Panc1 (cell line): Measurements from ENCODE around the gene PLET1. TPM values are rescaled to one million over a fixed set of nuclear protein-coding genes. Genes with fewer than 3 reads are reported as not detected.

ENCODE experiments used
- ATAC-seq: fragments of 200-7000 bp; cut with Tn5 transposase; 2 replicates; pipeline ENCODE4 v1.9.1; 2020; ENCODE audit warnings: mild to moderate bottlenecking, moderate library complexity
- BruUV-seq: library from RNA; stranded (reverse); fragments of 400-500 nt; replicated peaks from 2 replicates; lab custom pipeline; 2021; lab: Mats Ljungman, UMichigan
- CTCF ChIA-PET: fragments of 300-600 bp; sonication (Branson Sonifier 250); formaldehyde crosslinking; loops from one replicate; lab custom pipeline; 2022; ENCODE audit warnings: antibody characterized with exemption; lab: Charles Lee
- POLR2A ChIA-PET: fragments of 300-600 bp; sonication (Branson Sonifier 250); formaldehyde crosslinking; loops from one replicate; lab custom pipeline; 2022; ENCODE audit warnings: antibody characterized with exemption; lab: Charles Lee
- DNase-seq: peaks from one replicate; pipeline ENCODE4 v3.0.0-alpha.2; 2010; ENCODE audit warnings: low read depth, low spot score
- H3K27ac ChIP-seq: 2 replicates; pipeline ENCODE4 v1.5.1; 2011; ENCODE audit warnings: mild to moderate bottlenecking, low read length, inconsistent platforms
- H3K27me3 ChIP-seq: fragments of 200-500 bp; sonication (Bioruptor generic); 2 replicates; pipeline ENCODE4 v1.6.0; 2014; ENCODE audit warnings: low read length, inconsistent platforms; ENCODE audit not compliant: control insufficient read depth, insufficient read depth
- H3K36me3 ChIP-seq: fragments of 200-500 bp; sonication (Bioruptor generic); 2 replicates; pipeline ENCODE4 v1.5.1; 2014; ENCODE audit warnings: inconsistent platforms, mild to moderate bottlenecking, low read length, moderate library complexity; ENCODE audit not compliant: control insufficient read depth, insufficient read depth
- H3K4me1 ChIP-seq: 2 replicates; pipeline ENCODE4 v1.5.1; 2011; ENCODE audit warnings: inconsistent platforms, mild to moderate bottlenecking, low read length, moderate library complexity; ENCODE audit not compliant: control insufficient read depth, insufficient read depth
- H3K4me3 ChIP-seq, 2 experiments: 2 replicates each; pipeline ENCODE4 v1.5.1; 2011 to 2012; ENCODE audit warnings: low read depth in 2 of 2, low read length in 2 of 2, mild to moderate bottlenecking in 2 of 2, inconsistent platforms in 1 of 2, moderate library complexity in 1 of 2
- H3K9me3 ChIP-seq: fragments of 200-500 bp; sonication (Bioruptor generic); 2 replicates; pipeline ENCODE4 v1.5.1; 2014; ENCODE audit warnings: low read depth, mild to moderate bottlenecking, inconsistent platforms, low read length, moderate library complexity; ENCODE audit not compliant: control insufficient read depth, insufficient read depth
- POLR2AphosphoS5 ChIP-seq: IDR thresholded peaks from 2 replicates; pipeline ENCODE4 v1.6.1; 2012; ENCODE audit warnings: mild to moderate bottlenecking, low read depth, low read length, moderate library complexity
- SIN3A ChIP-seq: IDR thresholded peaks from 2 replicates; pipeline ENCODE4 v1.6.1; 2012; ENCODE audit warnings: low read depth, mild to moderate bottlenecking, low read length, moderate library complexity, borderline replicate concordance; ENCODE audit not compliant: insufficient read depth
- TCF7L2 ChIP-seq: IDR thresholded peaks from 2 replicates; pipeline ENCODE4 v1.6.1; 2011; ENCODE audit warnings: mild to moderate bottlenecking, low read depth, low read length, inconsistent platforms
- in situ Hi-C: cut with HindIII; loops from 2 replicates; pipeline ENCODE4 v1.10.0; 2016; ENCODE audit warnings: low sequenced_read_pairs, low pct_unique_long_range_greater_than_20kb
- intact Hi-C: fragments of 100-400 bp; cut with micrococcal nuclease; formaldehyde crosslinking; loops from one replicate; pipeline ENCODE4 v1.10.0; 2022; ENCODE audit not compliant: unreplicated experiment
- total RNA-seq: library from RNA; stranded (reverse); gene quantifications from one replicate; pipeline ENCODE4 v1.2.1, GENCODE V29; 2021; ENCODE audit not compliant: unreplicated experiment
- TF ChIP-seq, protein P1 (sequence below), 2 experiments: IDR thresholded peaks; 2 replicates each; pipeline ENCODE4 v1.6.1; 2011 to 2012; ENCODE audit warnings: low read depth in 2 of 2, control low read depth in 1 of 2, low read length in 1 of 2, mild to moderate bottlenecking in 1 of 2, moderate library complexity in 1 of 2; ENCODE audit not compliant: insufficient read depth in 1 of 2
- TF ChIP-seq, protein P2 (sequence below): fragments of 450-650 bp; IDR thresholded peaks from 2 replicates; pipeline ENCODE4 v1.5.1; 2017; ENCODE audit warnings: mild to moderate bottlenecking

The PLET1 gene
- total RNA-seq, 1 experiment from 2014 or later = not detected

- POLR2A ChIA-PET = no interaction called here
- H3K4me1 ChIP-seq = peaks cover 4% of the 10 kb centered on the region; the same call in 1 of the 2 replicates
- H3K9me3 ChIP-seq = no peaks in the 10 kb centered on the region
- TF ChIP-seq POLR2AphosphoS5 (no peak), SIN3A (no peak), TCF7L2 (no peak)
- TF ChIP-seq, protein P1, sequence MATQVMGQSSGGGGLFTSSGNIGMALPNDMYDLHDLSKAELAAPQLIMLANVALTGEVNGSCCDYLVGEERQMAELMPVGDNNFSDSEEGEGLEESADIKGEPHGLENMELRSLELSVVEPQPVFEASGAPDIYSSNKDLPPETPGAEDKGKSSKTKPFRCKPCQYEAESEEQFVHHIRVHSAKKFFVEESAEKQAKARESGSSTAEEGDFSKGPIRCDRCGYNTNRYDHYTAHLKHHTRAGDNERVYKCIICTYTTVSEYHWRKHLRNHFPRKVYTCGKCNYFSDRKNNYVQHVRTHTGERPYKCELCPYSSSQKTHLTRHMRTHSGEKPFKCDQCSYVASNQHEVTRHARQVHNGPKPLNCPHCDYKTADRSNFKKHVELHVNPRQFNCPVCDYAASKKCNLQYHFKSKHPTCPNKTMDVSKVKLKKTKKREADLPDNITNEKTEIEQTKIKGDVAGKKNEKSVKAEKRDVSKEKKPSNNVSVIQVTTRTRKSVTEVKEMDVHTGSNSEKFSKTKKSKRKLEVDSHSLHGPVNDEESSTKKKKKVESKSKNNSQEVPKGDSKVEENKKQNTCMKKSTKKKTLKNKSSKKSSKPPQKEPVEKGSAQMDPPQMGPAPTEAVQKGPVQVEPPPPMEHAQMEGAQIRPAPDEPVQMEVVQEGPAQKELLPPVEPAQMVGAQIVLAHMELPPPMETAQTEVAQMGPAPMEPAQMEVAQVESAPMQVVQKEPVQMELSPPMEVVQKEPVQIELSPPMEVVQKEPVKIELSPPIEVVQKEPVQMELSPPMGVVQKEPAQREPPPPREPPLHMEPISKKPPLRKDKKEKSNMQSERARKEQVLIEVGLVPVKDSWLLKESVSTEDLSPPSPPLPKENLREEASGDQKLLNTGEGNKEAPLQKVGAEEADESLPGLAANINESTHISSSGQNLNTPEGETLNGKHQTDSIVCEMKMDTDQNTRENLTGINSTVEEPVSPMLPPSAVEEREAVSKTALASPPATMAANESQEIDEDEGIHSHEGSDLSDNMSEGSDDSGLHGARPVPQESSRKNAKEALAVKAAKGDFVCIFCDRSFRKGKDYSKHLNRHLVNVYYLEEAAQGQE (IDR thresholded peaks at IDR 0.05; ENCODE audit: insufficient read depth in 1 of 2, low read depth in 2 of 2, low read length in 1 of 2) = no peak
- TF ChIP-seq, protein P2, sequence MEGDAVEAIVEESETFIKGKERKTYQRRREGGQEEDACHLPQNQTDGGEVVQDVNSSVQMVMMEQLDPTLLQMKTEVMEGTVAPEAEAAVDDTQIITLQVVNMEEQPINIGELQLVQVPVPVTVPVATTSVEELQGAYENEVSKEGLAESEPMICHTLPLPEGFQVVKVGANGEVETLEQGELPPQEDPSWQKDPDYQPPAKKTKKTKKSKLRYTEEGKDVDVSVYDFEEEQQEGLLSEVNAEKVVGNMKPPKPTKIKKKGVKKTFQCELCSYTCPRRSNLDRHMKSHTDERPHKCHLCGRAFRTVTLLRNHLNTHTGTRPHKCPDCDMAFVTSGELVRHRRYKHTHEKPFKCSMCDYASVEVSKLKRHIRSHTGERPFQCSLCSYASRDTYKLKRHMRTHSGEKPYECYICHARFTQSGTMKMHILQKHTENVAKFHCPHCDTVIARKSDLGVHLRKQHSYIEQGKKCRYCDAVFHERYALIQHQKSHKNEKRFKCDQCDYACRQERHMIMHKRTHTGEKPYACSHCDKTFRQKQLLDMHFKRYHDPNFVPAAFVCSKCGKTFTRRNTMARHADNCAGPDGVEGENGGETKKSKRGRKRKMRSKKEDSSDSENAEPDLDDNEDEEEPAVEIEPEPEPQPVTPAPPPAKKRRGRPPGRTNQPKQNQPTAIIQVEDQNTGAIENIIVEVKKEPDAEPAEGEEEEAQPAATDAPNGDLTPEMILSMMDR = no peak
- in situ Hi-C loops = no loop called here
- peaks cover 2% of the 10 kb centered on the region; the same call in 1 of the 2 replicates for H3K27me3 ChIP-seq
- H3K27ac ChIP-seq = no peak overlapping the region
- ATAC-seq (no peak), DNase-seq (no peak)
- no TSS peak for BruUV-seq
- H3K36me3 ChIP-seq = no peaks in the 10 kb centered on the region
- intact Hi-C loops = no loop called here
- CTCF ChIA-PET = interaction anchor here (0.7 kb wide), 1 partner anchor 10 kb away, joined by 3 read pairs; no protein-coding TSS in a partner anchor
- H3K4me3 ChIP-seq = no peak overlapping the region
Observed at GRCh38 chr11:112277029-112277428, 16.4 kb upstream of the PLET1 start.

DNA sequence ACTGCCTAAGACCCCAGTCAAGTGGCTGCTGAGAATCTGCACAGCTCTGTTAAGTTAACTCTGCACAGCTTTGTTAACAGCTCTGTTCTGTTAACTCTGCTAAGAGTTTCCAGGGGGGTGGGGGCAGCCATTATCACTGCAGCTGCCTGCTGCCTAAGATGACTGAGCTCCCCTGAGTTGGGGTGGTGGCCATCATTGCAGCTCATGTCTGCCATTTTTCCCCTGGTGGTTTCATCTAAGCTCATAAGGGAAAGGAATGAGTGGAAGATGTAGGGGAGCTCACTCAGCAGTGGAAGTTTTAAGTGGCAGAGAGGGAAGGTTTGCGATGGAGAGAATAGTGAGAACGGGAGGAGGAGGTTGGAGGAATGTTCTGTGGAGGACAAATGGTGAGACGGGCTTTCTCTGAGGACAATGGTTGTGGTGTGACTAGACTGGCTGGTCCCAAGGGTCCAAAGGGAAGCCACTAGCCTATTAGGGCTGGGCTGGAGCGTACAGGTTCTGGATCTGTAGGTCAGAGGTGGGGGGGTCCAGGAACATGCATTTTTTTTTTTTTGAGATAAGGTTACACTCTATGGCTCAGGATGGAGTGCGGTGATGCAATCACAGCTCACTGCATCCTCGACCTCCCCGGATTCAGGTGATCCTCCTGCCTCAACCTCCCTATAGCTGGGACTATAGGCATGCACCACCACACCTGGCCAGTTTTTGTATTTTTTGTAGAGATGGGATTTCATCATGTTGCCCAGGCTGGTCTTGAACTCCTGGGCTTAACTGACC, 13.5 kb upstream of the PLET1 start:
- no TSS peak for BruUV-seq
- no peak overlapping the region for H3K4me3 ChIP-seq
- H3K4me1 ChIP-seq = peaks cover 3% of the 10 kb centered on the region; the same call in 1 of the 2 replicates
- TF ChIP-seq, protein P1 (IDR thresholded peaks at IDR 0.05; ENCODE audit: insufficient read depth in 1 of 2, low read depth in 2 of 2, low read length in 1 of 2) = no peak
- TF ChIP-seq, protein P2 = no peak
- TF ChIP-seq TCF7L2 (no peak), SIN3A (no peak), POLR2AphosphoS5 (no peak)
- ChIA-PET POLR2A (interaction anchor here (1.0 kb wide), 1 partner anchor 48 kb away, joined by 3 read pairs; the partner anchor contains the start of gene PTS), CTCF (interaction anchor here (0.6 kb wide), 2 partner anchors 19 to 446 kb away, joined by 3 to 4 read pairs; no protein-coding TSS in a partner anchor)
- H3K27me3 ChIP-seq = peaks cover 2% of the 10 kb centered on the region; the same call in 1 of the 2 replicates
- in situ Hi-C loops (no loop called here), intact Hi-C loops (no loop called here)
- H3K27ac ChIP-seq = no peak overlapping the region
- DNase-seq (no peak), ATAC-seq (no peak)
- no peaks in the 10 kb centered on the region for H3K9me3 ChIP-seq
- no peaks in the 10 kb centered on the region for H3K36me3 ChIP-seq
